Hematopoietic multipotent progenitor cell treated with erythropoietin and hydrocortisone succinate and interleukin-3 and kit ligand, for 8 days (in vitro differentiated cells): ENCODE measurements around the gene RPRD1B.
"Not testable (repeated sequence)": the region's sequence is repeated elsewhere in the genome, so short reads cannot be mapped to it uniquely, and the experiment has no call there.

Experiments
- DNase-seq: peaks from one replicate; pipeline ENCODE4 v3.0.0-alpha.2; 2015

The RPRD1B gene

DNA sequence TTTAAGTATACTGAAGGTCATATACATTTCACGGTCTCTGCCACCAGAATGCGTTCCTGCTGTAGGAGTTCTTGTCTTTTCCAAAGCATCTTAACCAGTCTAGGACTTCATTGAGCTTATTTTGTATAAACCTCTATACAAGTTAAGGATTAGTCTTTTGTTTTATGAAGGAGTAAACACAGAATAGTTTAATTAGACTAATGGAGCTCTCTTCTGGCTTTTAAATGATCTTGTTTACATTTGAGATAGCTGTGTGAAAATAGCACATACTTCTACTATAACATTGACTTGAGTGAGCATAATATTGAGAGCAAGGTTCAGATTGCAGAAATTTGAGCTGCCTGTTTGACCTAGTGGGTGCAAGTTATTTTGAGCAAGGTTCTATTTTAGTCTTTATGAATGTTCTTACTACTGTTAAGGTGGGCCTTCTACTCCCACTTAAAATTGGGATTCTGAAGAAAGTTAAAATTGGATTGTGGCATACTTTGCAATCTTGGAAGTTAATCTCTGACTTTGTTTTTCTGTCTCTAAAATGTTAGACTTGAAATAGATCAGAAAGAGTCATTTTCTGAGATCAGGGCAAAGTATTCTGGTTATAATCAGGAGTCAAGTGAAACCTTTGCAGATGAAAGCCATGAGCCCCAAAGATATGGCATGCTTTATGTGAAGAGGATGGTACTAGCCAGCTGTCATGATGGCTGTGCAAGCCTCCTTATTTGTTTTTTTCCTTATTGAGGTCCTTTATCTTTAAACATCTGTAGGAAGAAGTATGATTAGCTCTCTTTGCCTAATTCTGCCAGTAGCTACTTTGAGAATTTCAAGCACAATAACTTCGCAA lies 41.8 kb downstream of the RPRD1B start:
- no peak for DNase-seq

GRCh38 chr20:38076548-38076947 lies 43.0 kb downstream of the RPRD1B start:
- DNase-seq = no peak

DNA sequence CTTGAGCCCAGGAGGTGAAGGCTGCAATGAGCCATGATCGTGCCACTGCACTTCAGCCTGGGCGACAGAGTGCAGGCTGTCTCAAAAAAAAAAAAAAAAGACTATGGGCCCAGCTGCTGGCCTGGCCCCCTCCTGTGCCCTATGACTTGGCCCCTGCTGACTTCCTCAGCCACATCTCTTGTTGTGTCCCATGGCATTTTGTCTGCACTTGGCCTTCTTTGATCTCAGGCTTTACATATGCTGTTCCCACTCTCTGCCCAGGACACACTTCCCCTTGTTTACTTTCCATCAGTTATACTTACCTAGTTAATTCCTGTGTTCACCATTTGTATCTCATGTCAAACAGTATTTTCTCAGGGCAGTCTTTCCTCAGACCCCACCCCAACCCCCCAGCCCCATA lies 44.5 kb downstream of the RPRD1B start:
- no peak for DNase-seq

- DNase-seq = no peak
These were observed 45.8 kb downstream of the RPRD1B start for GRCh38 chr20:38079353-38079752.

DNA sequence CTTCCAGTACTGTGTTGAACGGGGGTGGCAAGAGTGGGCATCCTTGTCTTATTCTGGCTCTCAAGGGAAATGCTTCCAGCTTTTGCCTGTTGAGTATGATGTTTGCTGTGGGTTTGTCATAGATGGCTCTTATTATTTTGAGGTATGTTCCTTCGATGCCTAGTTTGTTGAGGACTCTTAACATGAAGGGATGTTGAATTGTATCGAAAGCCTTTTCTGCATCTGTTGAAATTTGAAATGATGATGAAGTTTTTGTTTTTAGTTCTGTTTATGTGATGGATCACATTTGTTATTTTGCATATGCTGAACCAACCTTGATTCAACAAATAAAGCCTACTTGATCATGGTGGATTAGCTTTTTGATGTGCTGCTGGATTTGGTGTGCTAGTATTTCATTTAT lies 48.0 kb downstream of the RPRD1B start:
- DNase-seq = no peak

- DNase-seq = no peak
These were observed 49.3 kb downstream of the RPRD1B start for GRCh38 chr20:38082894-38083293.

GRCh38 chr20:38083338-38084048 lies 49.9 kb downstream of the RPRD1B start:
- DNase-seq = no peak

DNA sequence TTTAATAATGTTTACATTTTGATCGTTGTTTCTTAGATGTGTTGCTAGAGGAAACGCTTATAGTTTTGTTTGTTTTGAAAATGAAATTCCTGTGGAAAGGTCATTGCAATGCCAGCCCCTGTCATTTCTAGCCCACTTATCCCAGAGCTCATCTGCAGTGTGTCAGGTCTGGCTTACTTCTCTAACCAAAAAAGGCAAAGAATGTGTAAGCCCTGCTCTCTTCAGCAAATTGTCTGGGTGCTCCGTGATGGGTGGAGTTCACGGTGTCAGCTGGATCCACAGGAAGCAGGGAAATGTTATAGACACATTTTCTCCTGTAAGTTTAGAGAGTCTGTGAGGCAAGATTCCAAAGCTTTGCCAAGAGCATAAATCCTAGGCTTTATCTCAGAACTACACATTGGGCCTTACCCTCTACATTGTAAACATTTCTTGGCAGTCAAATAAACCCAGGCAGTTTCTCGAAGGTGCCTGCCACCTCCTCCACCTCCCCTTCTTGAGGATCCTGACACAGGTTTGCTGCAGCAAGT lies 50.9 kb downstream of the RPRD1B start:
- DNase-seq = peak; percentile 17

- no peak for DNase-seq
These were observed 51.5 kb downstream of the RPRD1B start for GRCh38 chr20:38085026-38085425.

- no peak for DNase-seq
These were observed 56.0 kb downstream of the RPRD1B start for GRCh38 chr20:38089500-38089899.

DNA sequence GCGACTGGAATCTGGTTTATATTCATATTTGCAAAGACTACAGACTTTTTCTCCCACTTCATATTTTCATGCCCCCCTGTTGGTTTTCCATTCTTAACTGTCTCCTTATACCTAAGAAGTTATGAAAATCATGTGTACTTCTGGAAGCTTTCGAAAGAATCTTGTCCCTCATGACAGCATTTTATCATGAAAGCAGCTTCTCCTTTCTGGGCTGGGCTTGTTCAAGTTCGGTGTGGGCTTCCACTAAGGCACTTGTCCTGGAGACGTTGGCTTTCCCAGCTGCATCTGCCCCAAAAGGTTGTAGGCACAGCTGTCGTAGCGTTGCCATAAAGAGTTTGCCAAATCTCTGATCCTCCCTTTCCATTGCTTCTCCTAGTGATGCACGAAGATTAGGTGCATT lies 56.5 kb downstream of the RPRD1B start:
- no peak for DNase-seq

DNA sequence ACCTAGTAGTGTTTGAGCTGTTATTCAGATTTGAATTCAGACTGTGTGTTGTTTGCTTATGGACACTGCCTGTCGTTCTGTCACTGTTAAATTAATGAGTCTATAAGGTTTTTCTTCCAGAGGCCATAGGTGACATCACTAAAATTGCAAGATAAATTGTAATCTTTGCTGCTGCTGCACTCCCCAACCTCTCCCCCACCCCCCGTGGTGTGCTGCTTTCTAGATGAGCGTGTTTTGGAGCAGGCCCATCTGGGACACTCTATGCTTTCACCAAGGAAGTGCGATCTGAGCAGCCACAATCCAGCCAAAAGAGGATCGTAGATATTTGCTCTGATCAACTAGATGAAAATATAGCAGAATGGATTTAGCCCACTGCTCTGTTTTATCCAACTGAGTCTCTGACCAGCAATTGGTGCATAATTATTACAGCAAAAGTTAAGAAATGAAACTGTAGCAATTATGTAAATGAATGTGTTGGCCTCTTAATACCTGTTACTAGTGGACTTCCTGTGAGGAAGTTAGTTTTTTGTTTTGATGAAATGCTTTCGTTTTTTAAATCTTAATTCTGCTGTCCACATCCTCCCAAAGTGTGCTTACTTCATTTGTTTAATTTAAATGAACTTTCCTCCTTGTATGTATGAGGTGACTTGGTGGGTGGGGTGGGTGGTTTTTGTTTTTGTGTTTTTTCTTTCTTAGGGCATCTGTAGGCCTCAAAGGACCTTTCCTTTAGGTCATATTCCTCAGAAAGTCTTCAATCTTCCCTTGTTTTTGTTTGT lies 58.1 kb downstream of the RPRD1B start:
- DNase-seq = no peak

DNA sequence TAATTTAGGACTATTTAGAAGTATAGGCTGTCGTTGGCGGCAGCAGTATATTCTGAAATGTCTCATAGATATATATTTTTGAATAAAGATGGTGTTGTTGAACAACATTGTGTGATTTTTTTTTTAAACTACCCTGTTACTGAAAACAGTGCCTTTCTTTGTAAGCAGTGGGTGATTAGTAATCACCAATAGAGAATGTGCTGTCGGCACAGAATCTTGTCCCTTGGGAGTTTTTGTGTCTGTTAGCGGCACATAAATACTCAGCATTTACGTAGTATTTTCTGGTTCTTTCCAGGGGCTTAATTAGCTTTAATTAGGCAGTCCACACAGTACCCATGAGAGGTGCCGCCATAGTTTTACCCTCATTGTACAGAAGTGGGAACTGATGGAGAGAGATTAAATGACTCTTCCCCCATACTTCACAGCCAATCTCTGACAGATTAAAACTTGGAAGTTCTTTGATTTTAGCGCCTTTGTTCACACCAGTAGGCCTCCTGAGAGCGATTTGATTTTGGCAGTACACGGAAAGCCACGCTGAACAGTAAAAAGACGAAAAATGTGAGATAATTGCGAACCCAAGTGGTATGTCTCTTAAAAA lies 58.8 kb downstream of the RPRD1B start:
- no peak for DNase-seq

- peak; percentile 80 for DNase-seq
These were observed 59.4 kb downstream of the RPRD1B start for GRCh38 chr20:38092915-38093314.

- DNase-seq = no peak
These were observed 60.1 kb downstream of the RPRD1B start for GRCh38 chr20:38093641-38094077.

- peak; percentile 49 for DNase-seq
These were observed 60.9 kb downstream of the RPRD1B start for GRCh38 chr20:38094373-38094891.

- DNase-seq = no peak
These were observed 61.6 kb downstream of the RPRD1B start for GRCh38 chr20:38095017-38095686.

- DNase-seq = no peak
These were observed 65.4 kb downstream of the RPRD1B start for GRCh38 chr20:38098952-38099351.

- not testable (repeated sequence) for DNase-seq
These were observed 68.7 kb downstream of the RPRD1B start for GRCh38 chr20:38102206-38102605.

DNA sequence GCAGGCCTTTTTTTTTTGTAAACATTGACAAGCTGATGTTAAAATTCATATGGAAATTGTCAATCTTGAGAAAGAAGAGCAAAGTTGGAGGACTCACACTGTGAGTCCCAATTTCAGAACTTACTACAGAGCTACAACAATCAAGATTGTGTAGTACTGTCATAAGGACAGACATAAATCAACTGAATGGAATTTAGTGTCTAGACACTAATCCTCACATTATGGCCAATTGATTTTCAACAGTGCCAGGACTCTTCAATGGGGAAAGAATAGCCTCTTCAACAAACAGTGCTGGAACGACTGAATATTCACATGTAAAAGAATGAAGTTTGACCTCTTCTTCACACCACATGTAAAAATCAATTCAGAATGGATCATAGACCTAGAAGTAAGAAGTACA lies 70.7 kb downstream of the RPRD1B start:
- no peak for DNase-seq

DNA sequence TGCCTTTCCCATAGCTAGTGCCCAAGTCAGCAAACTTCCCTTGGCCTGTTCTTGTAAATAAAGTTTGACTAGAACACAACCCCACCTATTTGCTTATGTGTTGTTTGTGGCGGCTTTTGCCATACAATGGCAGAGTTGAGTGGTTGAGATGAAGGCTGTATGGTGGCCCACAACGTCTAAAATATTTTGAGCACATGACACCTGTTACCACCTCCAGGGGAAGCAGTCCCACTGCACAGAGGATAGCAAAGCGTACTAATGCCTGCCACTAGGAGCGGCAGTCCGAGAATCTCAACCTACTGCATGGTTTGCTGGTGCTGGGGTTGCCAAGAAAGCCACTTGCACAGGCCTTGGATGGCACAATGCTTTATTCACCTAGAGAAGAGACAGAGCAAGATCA lies 72.9 kb downstream of the RPRD1B start:
- DNase-seq = no peak

DNA sequence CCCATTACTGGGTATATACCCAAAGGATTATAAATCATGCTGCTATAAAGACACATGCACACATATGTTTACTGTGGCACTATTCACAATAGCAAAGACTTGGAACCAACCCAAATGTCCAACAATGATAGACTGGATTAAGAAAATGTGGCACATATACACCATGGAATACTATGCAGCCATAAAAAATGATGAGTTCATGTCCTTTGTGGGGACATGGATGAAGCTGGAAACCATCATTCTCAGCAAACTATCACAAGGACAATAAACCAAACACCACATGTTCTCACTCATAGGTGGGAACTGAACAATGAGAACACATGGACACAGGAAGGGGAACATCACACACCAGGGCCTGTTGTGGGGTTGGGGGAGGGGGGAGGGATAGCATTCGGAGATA lies 73.8 kb downstream of the RPRD1B start:
- not testable (repeated sequence) for DNase-seq
